Measurements from ENCODE around the gene C2orf68. TPM values are rescaled to one million over a fixed set of nuclear protein-coding genes. Genes with fewer than 3 reads are reported as not detected.

The C2orf68 gene
- total and polyA plus RNA-seq, 9 of the 15 experiments (the other 6 are each of a cell fraction or from before 2014, with no cell fraction given), result 22.1 to 50.0 (median 31.8) TPM

DNA sequence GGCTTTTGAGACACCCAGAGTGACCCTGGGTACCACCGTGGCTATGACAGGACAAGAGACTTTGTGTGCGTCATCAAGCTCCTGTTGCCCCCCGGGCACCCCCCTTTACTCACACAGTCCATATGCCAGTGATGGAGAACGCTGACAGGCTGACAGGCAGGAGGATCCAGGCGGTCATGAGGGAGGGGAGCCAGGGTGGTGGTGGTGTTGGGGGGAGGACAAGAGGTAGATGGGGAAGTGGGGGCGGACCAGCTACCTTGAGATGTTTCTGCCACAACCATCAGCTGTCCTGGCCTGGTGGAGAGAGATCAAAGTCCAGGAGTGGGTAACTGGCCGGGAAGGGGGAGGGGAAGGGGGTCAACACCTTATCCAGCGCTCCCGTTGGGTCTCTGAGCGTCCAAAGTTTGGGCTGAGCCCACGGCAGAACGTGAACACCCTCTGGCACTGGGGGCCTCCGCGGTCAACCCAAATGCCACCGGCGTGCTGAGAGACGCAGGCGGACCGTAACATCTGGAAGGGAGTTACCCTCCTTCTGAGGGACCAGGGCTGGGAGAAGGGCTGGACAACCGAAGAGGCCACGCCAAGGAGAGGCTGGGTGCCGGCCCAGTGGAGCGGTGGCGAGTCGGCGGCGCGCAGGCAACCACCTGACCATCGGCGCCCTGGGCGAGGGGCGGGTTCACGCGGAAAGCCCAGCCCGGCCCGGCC, 9.9 kb downstream of the C2orf68 start:
- intact Hi-C loops (cut with micrococcal nuclease), result loop anchor here (2.0 to 5.0 kb wide), 2 partner anchors 41 to 180 kb away; partner anchors contain the start of gene GGCX
- Histone ChIP-seq H2AFZ (ENCODE audit: low read depth, low read length) (peak overlapping the region; percentile 95), H3K4me3 (peak overlapping the region; percentile 79), H3K4me2 (ENCODE audit: insufficient read depth, low read length) (peak overlapping the region; percentile 100), H3K79me2 (ENCODE audit: control insufficient read depth, insufficient read depth, low read length) (peaks cover 36% of the 10 kb centered on the region), H3K36me3 (ENCODE audit: control insufficient read depth, insufficient read depth, low read length) (peaks cover 38% of the 10 kb centered on the region; the same call in 2 of the 3 replicates), H3K9me3 (replicated peaks; ENCODE audit: control insufficient read depth, insufficient read depth, low read depth, low read length) (no peaks in the 10 kb centered on the region), H3K4me1 (replicated peaks in 1 of 2; ENCODE audit: control insufficient read depth in 2 of 2, insufficient read depth in 2 of 2, low read length in 2 of 2) (peaks cover 9 to 34% of the 10 kb centered on the region in 2 experiments; a peak in 4 of 5 replicates), H3K9ac (ENCODE audit: insufficient read depth in 1 of 2, low read depth in 2 of 2, low read length in 2 of 2) (peak overlapping the region; percentile 67 to 96), H3K27ac (ENCODE audit: extremely low read depth, low read depth, low read length) (peak overlapping the region; percentile 27; the same call in 1 of the 3 replicates), H3K9me1 (ENCODE audit: control insufficient read depth, insufficient read depth, low read length) (no peaks in the 10 kb centered on the region), H3K27me3 (ENCODE audit: control insufficient read depth in 2 of 2, insufficient read depth in 2 of 2, low read length in 2 of 2) (no peaks in the 10 kb centered on the region), H4K20me1 (replicated peaks; ENCODE audit: control insufficient read depth, insufficient read depth, low read length) (no peaks in the 10 kb centered on the region)
- ChIA-PET POLR2A (interaction anchor here (0.7 to 5.5 kb wide), 7 partner anchors 6 to 106 kb away, joined by 3 to 31 read pairs (median 7); partner anchors contain the start of genes C2orf68 and RNF181), CTCF (ENCODE audit: low intra/inter-chr PET ratio) (interaction anchor here (0.6 kb wide), 1 partner anchor 536 kb away, joined by 3 read pairs; no protein-coding TSS in a partner anchor)
- FAIRE-seq, result no peak
- peak; percentile 60 for ATAC-seq
- 7% methylated on average over 34 of the region's 36 CpGs for WGBS (ENCODE audit: insufficient coverage, low coverage, missing lambda C conversion rate)
- in situ Hi-C loops (cut with MboI), result no loop called here
- BruUV-seq (replicated peaks), result no TSS peak
- DNase-seq (ENCODE audit: extremely low read depth in 1 of 4, low spot score in 3 of 4), result peak in 2 of 4 experiments; percentile 34 to 44
- TF ChIP-seq ZNF274 (IDR thresholded peaks at IDR 0.05; ENCODE audit: borderline replicate concordance, low read depth, low read length), result no peak
- TF ChIP-seq NR1H2 (CRISPR knock-in tag; IDR thresholded peaks at IDR 0.05), result 0 out of 2 replicates have a peak, but pooled peaks have one; percentile 25
- TF ChIP-seq, protein P1, sequence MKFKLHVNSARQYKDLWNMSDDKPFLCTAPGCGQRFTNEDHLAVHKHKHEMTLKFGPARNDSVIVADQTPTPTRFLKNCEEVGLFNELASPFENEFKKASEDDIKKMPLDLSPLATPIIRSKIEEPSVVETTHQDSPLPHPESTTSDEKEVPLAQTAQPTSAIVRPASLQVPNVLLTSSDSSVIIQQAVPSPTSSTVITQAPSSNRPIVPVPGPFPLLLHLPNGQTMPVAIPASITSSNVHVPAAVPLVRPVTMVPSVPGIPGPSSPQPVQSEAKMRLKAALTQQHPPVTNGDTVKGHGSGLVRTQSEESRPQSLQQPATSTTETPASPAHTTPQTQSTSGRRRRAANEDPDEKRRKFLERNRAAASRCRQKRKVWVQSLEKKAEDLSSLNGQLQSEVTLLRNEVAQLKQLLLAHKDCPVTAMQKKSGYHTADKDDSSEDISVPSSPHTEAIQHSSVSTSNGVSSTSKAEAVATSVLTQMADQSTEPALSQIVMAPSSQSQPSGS (CRISPR knock-in tag; IDR thresholded peaks at IDR 0.05), result no peak
- peak; percentile 17 for TF ChIP-seq PHF20 (IDR thresholded peaks at IDR 0.05; ENCODE audit: partially characterized antibody)
- no peak for TF ChIP-seq RBM34 (IDR thresholded peaks at IDR 0.05; ENCODE audit: borderline replicate concordance, insufficient read depth, low read length)
- TF ChIP-seq, protein P2, sequence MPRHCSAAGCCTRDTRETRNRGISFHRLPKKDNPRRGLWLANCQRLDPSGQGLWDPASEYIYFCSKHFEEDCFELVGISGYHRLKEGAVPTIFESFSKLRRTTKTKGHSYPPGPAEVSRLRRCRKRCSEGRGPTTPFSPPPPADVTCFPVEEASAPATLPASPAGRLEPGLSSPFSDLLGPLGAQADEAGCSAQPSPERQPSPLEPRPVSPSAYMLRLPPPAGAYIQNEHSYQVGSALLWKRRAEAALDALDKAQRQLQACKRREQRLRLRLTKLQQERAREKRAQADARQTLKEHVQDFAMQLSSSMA (CRISPR knock-in tag; IDR thresholded peaks at IDR 0.05), result 0 out of 2 replicates have a peak, but pooled peaks have one; percentile 51
- TF ChIP-seq, protein P3, sequence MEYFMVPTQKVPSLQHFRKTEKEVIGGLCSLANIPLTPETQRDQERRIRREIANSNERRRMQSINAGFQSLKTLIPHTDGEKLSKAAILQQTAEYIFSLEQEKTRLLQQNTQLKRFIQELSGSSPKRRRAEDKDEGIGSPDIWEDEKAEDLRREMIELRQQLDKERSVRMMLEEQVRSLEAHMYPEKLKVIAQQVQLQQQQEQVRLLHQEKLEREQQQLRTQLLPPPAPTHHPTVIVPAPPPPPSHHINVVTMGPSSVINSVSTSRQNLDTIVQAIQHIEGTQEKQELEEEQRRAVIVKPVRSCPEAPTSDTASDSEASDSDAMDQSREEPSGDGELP (CRISPR knock-in tag; IDR thresholded peaks at IDR 0.05; ENCODE audit: borderline replicate concordance), result 0 out of 2 replicates have a peak, but pooled peaks have one; percentile 56
- TF ChIP-seq MAFG (tag; conservative IDR thresholded peaks at IDR 0.05), result no peak
- peak; percentile 31; the same call in 1 of the 2 replicates for TF ChIP-seq SPI1 (IDR thresholded peaks at IDR 0.05; ENCODE audit: borderline replicate concordance, low read depth, low read length)
- 0 out of 2 replicates have a peak, but pooled peaks have one; percentile 15 for TF ChIP-seq EGR1 (conservative IDR thresholded peaks at IDR 0.05)
